HG03159 (cell line): ENCODE data around the gene TESK2.
"Not testable (repeated sequence)": the region's sequence is repeated elsewhere in the genome, so short reads cannot be mapped to it uniquely, and the experiment has no call there.

Experiments used
- ATAC-seq: cut with Tn5 transposase; IDR thresholded peaks from one replicate; pipeline ENCODE4 v1.9.1; 2021; ENCODE audit warnings: mild to moderate bottlenecking, moderate library complexity; ENCODE audit not compliant: unreplicated experiment

The TESK2 gene

GRCh38 chr1:45490626-45491486 lies at the start of gene TESK2:
TSS of gene TESK2 (minus strand) at chr1:45491163. CDS start at chr1:45457785, 33,378 bp downstream.
- peak; percentile 91 for ATAC-seq

- ATAC-seq: no peak
These were observed 45.9 kb upstream of the TESK2 start for GRCh38 chr1:45536886-45537285.

GRCh38 chr1:45535988-45536766 lies 45.2 kb upstream of the TESK2 start:
- ATAC-seq: no peak

GRCh38 chr1:45531873-45532272 lies 40.9 kb upstream of the TESK2 start:
- ATAC-seq: no peak

GRCh38 chr1:45530632-45531135 lies 39.7 kb upstream of the TESK2 start:
- no peak for ATAC-seq

- no peak for ATAC-seq
These were observed 35.2 kb upstream of the TESK2 start for GRCh38 chr1:45526135-45526644.

- not testable (repeated sequence) for ATAC-seq
These were observed 33.0 kb upstream of the TESK2 start for GRCh38 chr1:45523975-45524374.

- ATAC-seq: not testable (repeated sequence)
These were observed 32.6 kb upstream of the TESK2 start for GRCh38 chr1:45523516-45523915.

GRCh38 chr1:45522324-45523104 lies 31.6 kb upstream of the TESK2 start:
- no peak for ATAC-seq

GRCh38 chr1:45521413-45522323 lies 30.7 kb upstream of the TESK2 start, which contains the start of gene PRDX1:
TSS of gene PRDX1 (minus strand) at chr1:45521884. CDS start at chr1:45519043, 2,841 bp downstream.
- ATAC-seq: peak; percentile 85

GRCh38 chr1:45519774-45520173 lies 28.8 kb upstream of the TESK2 start:
- not testable (repeated sequence) for ATAC-seq

- no peak for ATAC-seq
These were observed 27.9 kb upstream of the TESK2 start for GRCh38 chr1:45518910-45519309.

GRCh38 chr1:45518366-45518765 lies 27.4 kb upstream of the TESK2 start:
- not testable (repeated sequence) for ATAC-seq

GRCh38 chr1:45516465-45516864 lies 25.5 kb upstream of the TESK2 start:
- no peak for ATAC-seq

GRCh38 chr1:45516036-45516435 lies 25.1 kb upstream of the TESK2 start:
- no peak for ATAC-seq

GRCh38 chr1:45513532-45514260 lies 22.7 kb upstream of the TESK2 start:
- ATAC-seq: not testable (repeated sequence)

- no peak for ATAC-seq
These were observed 21.7 kb upstream of the TESK2 start for GRCh38 chr1:45512641-45513054.

- no peak for ATAC-seq
These were observed 20.1 kb upstream of the TESK2 start for GRCh38 chr1:45510972-45511527.
